Pulmonary artery endothelial cell (primary cell): ENCODE results near the gene THSD7B. TPM values are rescaled to one million over a fixed set of nuclear protein-coding genes. Genes with fewer than 3 reads are reported as not detected.

ENCODE experiments used
- DNase-seq: peaks from one replicate; pipeline ENCODE4 v3.0.0-alpha.2; 2011; ENCODE audit warnings: low read depth, low spot score
- total RNA-seq: library from RNA; depleted of rRNA; stranded (reverse); fragments of >200 nt; gene quantifications from 2 replicates; pipeline ENCODE4 v1.2.3, GENCODE V29; 2014

THSD7B gene
- total RNA-seq, 1 donor from 2014 or later = not detected

DNA sequence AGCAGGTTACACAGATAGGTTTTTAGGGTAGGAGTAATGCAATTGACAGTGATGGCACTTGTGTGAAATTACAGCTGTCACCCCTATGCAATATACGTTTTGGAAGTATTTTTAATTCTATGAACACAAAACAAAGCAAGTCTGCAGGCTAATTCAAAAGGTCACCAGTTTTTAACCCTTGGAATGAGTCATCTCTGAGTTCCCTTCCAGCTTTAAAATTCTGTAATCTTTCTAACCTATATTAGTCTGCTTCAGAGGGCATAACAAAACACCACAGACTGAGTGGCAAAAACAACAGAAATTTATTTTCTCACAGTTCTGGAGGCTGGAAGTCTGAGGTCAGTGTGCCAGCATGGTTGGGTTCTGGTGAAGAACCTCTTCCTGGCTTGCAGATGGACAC lies 602.0 kb downstream of the THSD7B start:
- no peak for DNase-seq

GRCh38 chr2:137369106-137369505 lies 603.8 kb downstream of the THSD7B start:
- no peak for DNase-seq

DNA sequence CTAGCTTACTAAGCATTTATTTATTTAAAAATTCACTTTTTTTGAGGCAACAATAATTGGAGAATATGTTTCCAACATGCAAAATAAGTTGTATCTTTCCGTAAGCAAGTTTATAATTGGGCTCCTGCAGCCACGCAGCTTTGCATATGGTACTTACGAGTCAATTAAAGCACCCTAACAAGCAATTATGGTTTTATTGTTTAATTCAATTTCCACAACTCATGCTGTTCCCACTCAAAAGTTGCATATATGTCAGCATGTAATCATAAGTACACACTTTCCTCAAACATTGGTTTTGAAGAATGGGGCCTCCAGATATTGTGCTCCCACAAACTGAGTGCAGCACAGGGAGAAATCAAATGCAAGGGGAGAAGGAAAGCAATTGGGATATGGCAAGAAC lies 613.8 kb downstream of the THSD7B start:
- no peak for DNase-seq

GRCh38 chr2:137380610-137381009 lies 615.3 kb downstream of the THSD7B start:
- no peak for DNase-seq

GRCh38 chr2:137381731-137382130 lies 616.4 kb downstream of the THSD7B start:
- DNase-seq = no peak

DNA sequence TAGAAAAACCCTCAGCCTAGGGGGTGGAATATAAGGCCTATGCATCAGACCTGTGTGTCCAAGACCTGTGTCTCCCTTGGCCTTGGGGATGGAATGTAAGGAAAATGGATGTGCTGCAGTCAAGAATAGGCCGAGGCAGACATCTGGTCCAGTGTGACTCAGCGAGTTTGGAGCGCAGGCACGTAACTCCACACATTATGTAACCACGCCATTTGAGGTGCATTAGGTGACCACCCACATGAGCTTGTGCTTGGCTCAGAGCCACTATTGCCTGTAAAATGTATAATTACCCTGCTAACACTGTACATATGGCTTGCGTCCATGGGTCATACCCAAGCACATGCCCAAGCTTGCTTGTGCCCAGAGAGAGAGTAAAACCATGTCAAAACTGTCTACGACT lies 618.0 kb downstream of the THSD7B start:
- DNase-seq = no peak

DNA sequence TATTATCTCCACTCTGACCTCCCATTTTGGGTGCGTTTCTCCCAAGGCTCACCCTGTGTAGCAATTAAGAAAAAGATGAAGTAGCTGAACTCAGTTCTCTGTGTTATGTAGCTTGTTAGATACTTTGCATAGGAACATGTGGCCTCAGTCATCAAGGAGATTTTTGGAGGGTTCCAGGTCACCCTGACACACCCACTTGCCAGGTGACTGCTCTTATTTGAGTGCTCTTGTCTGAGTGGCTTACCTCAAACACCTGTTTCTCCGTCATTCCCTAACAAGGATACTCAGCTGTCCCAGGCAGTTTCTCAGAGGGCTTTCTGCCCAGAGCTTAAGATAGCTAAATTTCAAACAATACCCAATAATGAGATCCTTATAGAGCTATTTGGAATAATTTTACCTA lies 621.7 kb downstream of the THSD7B start:
- no peak for DNase-seq

DNA sequence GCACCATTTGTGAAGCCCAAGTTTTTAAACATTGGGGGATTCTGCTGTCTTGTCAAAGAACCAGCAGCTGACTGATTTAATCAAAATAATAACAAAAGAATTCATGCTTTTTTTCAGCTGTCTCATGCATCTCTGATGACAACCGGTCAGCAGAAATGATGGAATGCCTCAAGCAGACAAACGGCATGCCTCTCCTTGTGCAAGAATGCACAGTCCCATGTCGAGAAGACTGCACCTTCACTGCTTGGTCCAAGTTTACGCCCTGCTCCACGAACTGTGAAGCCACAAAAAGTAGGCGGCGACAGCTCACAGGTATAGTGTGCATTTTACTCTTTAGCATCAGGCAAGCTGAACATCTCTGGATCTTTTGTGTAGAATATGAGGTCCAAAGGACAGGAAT lies 640.2 kb downstream of the THSD7B start:
- no peak for DNase-seq

DNA sequence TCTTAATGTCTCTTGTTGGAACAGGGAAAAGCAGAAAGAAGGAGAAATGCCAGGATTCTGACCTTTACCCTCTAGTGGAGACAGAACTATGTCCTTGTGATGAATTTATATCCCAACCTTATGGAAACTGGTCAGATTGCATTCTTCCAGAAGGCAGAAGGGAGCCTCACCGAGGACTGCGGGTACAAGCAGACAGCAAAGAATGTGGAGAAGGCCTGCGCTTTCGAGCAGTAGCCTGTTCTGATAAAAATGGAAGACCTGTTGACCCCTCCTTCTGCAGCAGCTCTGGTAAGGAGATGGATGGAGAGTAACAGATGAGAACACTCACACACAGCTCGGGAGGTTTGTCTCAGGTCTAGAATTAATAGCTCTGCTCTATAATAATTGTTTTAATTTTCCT lies 646.2 kb downstream of the THSD7B start:
- DNase-seq = no peak

GRCh38 chr2:137420744-137421143 lies 655.4 kb downstream of the THSD7B start:
- DNase-seq = no peak

GRCh38 chr2:137435162-137435561 lies 669.8 kb downstream of the THSD7B start:
- no peak for DNase-seq

GRCh38 chr2:137437386-137437785 lies 672.0 kb downstream of the THSD7B start:
- DNase-seq = no peak

DNA sequence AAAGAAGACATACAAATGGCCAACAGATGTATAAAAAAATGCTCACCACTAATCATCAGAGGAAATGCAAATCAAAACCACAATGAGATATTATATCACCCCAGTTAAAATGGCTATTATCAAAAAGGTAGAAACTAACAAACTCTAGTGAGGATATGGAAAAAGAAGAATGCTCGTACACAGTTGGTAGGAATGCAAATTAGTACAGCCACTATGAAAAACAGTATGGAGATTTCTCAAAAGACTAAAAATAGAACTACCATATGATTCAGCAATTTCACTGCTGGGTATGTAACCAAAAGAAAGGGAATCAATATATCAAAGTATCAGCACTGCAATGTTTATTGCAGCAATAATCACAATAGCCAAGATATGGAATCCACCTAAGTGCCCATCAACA lies 679.6 kb downstream of the THSD7B start:
- DNase-seq = no peak

GRCh38 chr2:137449454-137449853 lies 684.1 kb downstream of the THSD7B start:
- no peak for DNase-seq

DNA sequence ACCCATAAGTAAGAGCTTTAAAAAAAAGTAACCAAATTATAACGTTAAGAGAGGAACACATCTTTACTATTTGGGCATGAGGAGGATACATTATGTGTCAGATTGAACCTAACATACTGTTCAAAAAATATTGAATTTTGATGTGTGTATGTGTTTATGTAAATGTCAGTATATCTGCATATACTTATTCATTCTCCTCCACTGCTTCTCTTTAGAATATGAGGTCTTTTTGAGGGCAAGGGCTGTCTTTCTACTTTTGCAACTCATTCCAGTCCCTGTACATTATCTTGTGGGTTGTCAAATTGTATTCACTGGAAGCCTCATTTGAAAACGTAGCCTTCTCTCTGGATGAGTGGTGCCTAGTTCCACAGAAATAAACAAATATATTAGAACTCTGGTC lies 689.5 kb downstream of the THSD7B start:
- no peak for DNase-seq

DNA sequence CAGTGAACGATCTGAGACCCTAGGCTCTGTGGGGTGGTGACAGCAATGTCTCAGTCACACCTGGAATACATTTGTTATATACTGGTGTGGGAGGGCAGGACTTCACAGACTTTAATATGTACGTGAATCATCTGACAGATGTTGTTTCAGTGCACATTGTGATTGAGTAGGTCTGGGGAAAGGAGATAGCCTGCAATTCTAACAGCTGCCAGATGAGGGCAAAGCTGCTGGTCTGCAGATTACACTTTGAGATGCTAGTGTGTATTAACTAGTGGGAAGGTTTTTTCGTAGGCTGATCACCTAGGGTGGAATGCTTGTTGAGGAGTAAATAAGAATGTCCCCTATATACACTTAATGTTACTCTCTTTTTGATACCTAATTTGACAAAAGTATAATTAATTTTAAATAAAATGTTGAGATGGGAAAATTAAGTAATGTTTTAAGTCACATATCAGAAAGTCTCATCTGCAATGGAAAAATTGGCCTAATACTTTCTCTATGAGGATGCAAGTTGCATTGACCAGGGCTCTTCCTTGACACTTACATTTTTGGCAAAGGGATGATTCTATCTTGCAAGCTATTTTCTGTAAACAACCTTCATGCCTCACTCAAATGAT lies 702.0 kb downstream of the THSD7B start:
- DNase-seq = no peak

- DNase-seq = no peak
Observed at GRCh38 chr2:137493261-137493660, 727.9 kb downstream of the THSD7B start.

GRCh38 chr2:137500599-137500998 lies 735.3 kb downstream of the THSD7B start:
- DNase-seq = no peak

GRCh38 chr2:137507237-137507636 lies 741.9 kb downstream of the THSD7B start:
- DNase-seq = no peak

GRCh38 chr2:137508739-137509384 lies 743.5 kb downstream of the THSD7B start:
- no peak for DNase-seq

- DNase-seq = no peak
Observed at GRCh38 chr2:137511526-137511925, 746.2 kb downstream of the THSD7B start.

DNA sequence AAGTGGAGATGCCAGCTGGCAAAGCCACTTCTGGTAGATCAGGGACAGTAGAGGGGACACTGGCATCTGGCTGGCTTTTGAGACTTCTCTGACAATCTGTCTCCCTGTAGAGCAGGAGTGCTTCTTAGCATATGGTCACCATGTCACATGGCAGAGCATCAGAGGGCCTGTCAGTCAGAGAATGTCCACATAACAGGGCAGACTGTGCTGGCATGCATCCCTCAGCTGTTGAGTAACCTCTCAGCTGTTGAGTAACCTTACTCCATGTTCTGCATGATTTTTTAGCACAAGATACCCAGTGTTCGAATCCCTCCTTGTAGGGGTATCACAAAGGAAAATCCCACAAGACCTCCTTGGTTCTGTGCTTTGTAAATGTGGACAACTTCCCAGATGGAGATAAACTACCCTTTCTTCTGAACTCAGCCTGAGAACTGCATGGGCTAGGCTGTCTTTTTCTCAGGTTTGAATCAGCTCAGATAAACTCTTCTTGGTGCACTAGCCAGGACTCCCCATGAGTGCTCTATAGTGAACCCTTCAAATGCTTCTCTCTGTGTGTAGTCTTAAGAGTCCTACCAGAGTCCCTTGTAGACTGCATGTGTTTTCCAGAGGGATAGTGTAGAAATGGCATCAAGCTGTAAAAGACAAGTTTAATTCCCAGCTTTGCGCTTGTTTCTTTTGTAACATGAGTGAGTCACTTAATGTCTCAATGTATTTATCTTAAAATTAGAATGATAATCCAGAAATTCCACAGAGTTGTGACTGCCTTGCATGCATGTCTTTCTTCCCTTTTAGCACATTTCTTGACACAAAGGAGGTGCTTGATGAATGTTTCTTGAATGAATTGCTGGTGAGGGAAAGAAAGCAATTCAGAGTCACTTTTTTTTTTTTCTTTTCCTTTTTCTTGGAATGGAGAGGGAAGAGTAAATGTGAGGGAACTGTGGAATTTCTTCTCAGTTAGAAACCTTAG lies 756.6 kb downstream of the THSD7B start:
- DNase-seq = no peak
